Kidney glomerular epithelial cell (primary cell): ENCODE measurements around the gene IRF2.

Experiments
- DNase-seq: peaks from one replicate; lab custom pipeline; 2025; lab: John Stamatoyannopoulos, UW

IRF2 gene

GRCh38 chr4:184409502-184409901 lies 64.8 kb downstream of the IRF2 start:
- DNase-seq: no peak

- DNase-seq: no peak
Measured at GRCh38 chr4:184408684-184409081, 65.7 kb downstream of the IRF2 start.

- DNase-seq: no peak
Measured at GRCh38 chr4:184408021-184408683, 66.2 kb downstream of the IRF2 start.

GRCh38 chr4:184406958-184407391 lies 67.4 kb downstream of the IRF2 start:
- DNase-seq: no peak

GRCh38 chr4:184404047-184404446 lies 70.3 kb downstream of the IRF2 start:
- DNase-seq: no peak

- DNase-seq: no peak
Measured at GRCh38 chr4:184403384-184403781, 71.0 kb downstream of the IRF2 start.

- DNase-seq: no peak
Measured at GRCh38 chr4:184402740-184403383, 71.5 kb downstream of the IRF2 start.

- no peak for DNase-seq
Measured at GRCh38 chr4:184402239-184402638, 72.1 kb downstream of the IRF2 start.

GRCh38 chr4:184401397-184402171 lies 72.8 kb downstream of the IRF2 start:
- DNase-seq: no peak

GRCh38 chr4:184400891-184401290 lies 73.5 kb downstream of the IRF2 start:
- no peak for DNase-seq

GRCh38 chr4:184400375-184400870 lies 73.9 kb downstream of the IRF2 start:
- peak; percentile 40 for DNase-seq

- no peak for DNase-seq
Measured at GRCh38 chr4:184399512-184399908, 74.8 kb downstream of the IRF2 start.

- no peak for DNase-seq
Measured at GRCh38 chr4:184398741-184399511, 75.4 kb downstream of the IRF2 start.

GRCh38 chr4:184397516-184398163 lies 76.7 kb downstream of the IRF2 start:
- no peak for DNase-seq

- no peak for DNase-seq
Measured at GRCh38 chr4:184396570-184397515, 77.5 kb downstream of the IRF2 start.

GRCh38 chr4:184395971-184396391 lies 78.4 kb downstream of the IRF2 start:
- DNase-seq: peak; percentile 22

GRCh38 chr4:184395451-184395917 lies 78.9 kb downstream of the IRF2 start:
- no peak for DNase-seq

- no peak for DNase-seq
Measured at GRCh38 chr4:184392748-184393559, 81.4 kb downstream of the IRF2 start.

- DNase-seq: no peak
Measured at GRCh38 chr4:184392316-184392715, 82.0 kb downstream of the IRF2 start.
